Measurements from ENCODE around the gene ATXN2L.

DNA sequence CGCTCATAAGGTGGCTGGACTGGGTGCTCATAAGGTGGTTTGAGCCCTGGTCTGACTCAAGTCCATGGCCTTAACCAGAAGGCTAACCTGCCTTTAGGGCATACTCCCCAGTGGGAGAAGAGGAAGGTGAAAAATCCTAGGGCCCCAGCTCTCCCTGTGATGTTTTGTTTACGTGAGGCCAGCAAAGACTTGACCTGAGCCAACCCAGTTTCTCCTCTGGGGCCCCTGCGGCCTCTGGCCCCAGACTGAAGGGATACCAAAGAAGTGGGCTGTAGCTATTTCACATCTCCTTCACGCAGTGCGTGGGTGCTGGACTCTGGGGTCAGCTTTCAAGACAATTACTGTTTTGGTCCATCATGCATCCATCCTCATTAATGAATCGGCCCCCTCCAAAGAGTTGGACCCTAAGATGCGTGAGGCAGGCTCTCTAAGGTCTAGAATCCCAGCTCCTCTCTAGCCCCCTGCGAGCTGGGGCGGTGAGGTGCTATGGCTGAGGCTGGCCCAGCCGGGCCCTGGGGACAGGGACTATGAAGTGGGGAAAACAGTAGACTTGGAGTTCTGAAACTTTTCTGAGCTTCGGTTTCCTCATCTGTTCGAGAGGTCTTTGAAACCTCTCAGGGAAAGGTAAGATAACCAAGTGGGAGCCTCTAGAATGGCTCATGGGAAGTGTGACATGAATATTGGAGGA is 42.3 kb downstream of the ATXN2L start:
- no peak for TF ChIP-seq EZH2 (IDR thresholded peaks at IDR 0.05; ENCODE audit: borderline replicate concordance)
- no peak for TF ChIP-seq CTCF (IDR thresholded peaks at IDR 0.05; ENCODE audit: poor library complexity)
- TF ChIP-seq EZH2phosphoT487 (IDR thresholded peaks at IDR 0.05; ENCODE audit: low read depth, severe bottlenecking, unreplicated experiment): no peak
